Smooth muscle cell (in vitro differentiated cells): ENCODE measurements around the gene PAPSS1. TPM values are rescaled to one million over a fixed set of nuclear protein-coding genes. Genes with fewer than 3 reads are reported as not detected.
"Not testable (repeated sequence)": the region's sequence is repeated elsewhere in the genome, so short reads cannot be mapped to it uniquely, and the experiment has no call there.

Experiments used
- DNase-seq: peaks from one replicate; lab custom pipeline; 2025; ENCODE audit not compliant: unreplicated experiment; lab: John Stamatoyannopoulos, UW
- H2AFZ ChIP-seq: fragments of 200-600 bp; sonication (generic); 2 replicates; pipeline ENCODE4 v1.6.0; 2016; ENCODE audit warnings: antibody characterized with exemption, low read depth, mild to moderate bottlenecking
- H3F3A ChIP-seq: fragments of 200-600 bp; sonication (generic); 2 replicates; pipeline ENCODE4 v1.6.0; 2017; ENCODE audit warnings: antibody characterized with exemption, low read depth
- H3K27ac ChIP-seq: fragments of 200-600 bp; sonication (generic); 2 replicates; pipeline ENCODE4 v1.5.1; 2016; ENCODE audit warnings: low read depth, mild to moderate bottlenecking
- H3K27me3 ChIP-seq: fragments of 200-600 bp; sonication (generic); 2 replicates; pipeline ENCODE4 v1.6.1; 2016; ENCODE audit warnings: low read depth, mild to moderate bottlenecking
- H3K36me3 ChIP-seq: fragments of 200-600 bp; sonication (generic); 2 replicates; pipeline ENCODE4 v1.5.1; 2016; ENCODE audit warnings: low read depth
- H3K4me1 ChIP-seq: fragments of 200-600 bp; sonication (generic); 2 replicates; pipeline ENCODE4 v1.5.1; 2016; ENCODE audit warnings: low read depth
- H3K4me2 ChIP-seq: fragments of 200-600 bp; sonication (generic); 2 replicates; pipeline ENCODE4 v1.6.0; 2016; ENCODE audit warnings: mild to moderate bottlenecking
- H3K4me3 ChIP-seq: fragments of 200-600 bp; sonication (generic); 2 replicates; pipeline ENCODE4 v1.5.1; 2016; ENCODE audit warnings: mild to moderate bottlenecking
- H3K79me2 ChIP-seq: fragments of 200-600 bp; sonication (generic); 2 replicates; pipeline ENCODE4 v1.6.0; 2016; ENCODE audit warnings: low read depth, mild to moderate bottlenecking
- H3K9ac ChIP-seq: fragments of 200-600 bp; sonication (generic); 2 replicates; pipeline ENCODE4 v1.6.0; 2016; ENCODE audit warnings: low read depth
- H3K9me3 ChIP-seq: fragments of 200-600 bp; sonication (generic); replicated peaks from 2 replicates; pipeline ENCODE4 v1.5.1; 2016; ENCODE audit warnings: low read depth
- H4K20me1 ChIP-seq: fragments of 200-600 bp; sonication (generic); 2 replicates; pipeline ENCODE4 v1.6.0; 2016; ENCODE audit warnings: low read depth
- WGBS: methylation state at CpG from one replicate; pipeline ENCODE4 v1.1.7; 2016; ENCODE audit warnings: low lambda C conversion rate; 5-methylcytosine and 5-hydroxymethylcytosine counted together
- polyA plus RNA-seq: library from polyadenylated mRNA; unstranded; fragments of >200 nt; fragmentation: Nextera tagmentation; extraction: Ambion mirVana; gene quantifications from 2 replicates; pipeline ENCODE4 v1.2.1, GENCODE V29; 2016
- total RNA-seq: library from RNA; depleted of rRNA; stranded (reverse); fragments of >200 nt; gene quantifications from 2 replicates; pipeline ENCODE4 v1.2.3, GENCODE V29; 2014
- TF ChIP-seq, protein P1 (sequence below): fragments of 200-600 bp; sonication (generic); IDR thresholded peaks from 2 replicates; pipeline ENCODE4 v1.5.1; 2017; ENCODE audit warnings: borderline replicate concordance, mild to moderate bottlenecking, antibody characterized with exemption; ENCODE audit not compliant: insufficient read depth, poor library complexity, severe bottlenecking

The PAPSS1 gene
- total and polyA plus RNA-seq, 2 experiments from 2014 or later: 188 to 198 TPM

DNA sequence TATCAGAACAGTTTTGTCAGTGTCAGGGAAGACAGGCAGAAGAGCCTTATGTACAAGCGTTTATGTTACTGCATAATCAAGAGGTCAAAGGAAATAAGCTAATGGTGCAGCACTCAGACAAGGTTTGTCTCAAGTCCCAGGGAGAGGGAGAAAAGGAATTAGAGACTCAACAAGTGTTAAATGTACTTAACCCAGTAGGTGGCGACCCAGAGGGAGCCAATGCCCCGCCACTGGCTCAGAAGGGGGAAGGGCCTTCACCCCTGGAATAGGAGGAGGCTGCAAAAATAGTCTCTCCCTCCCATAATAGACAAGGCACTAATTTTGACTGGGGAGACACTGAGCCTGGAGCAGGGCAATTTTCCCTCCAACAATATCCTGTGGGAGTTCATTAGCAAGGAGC is 14.1 kb upstream of the PAPSS1 start:
- TF ChIP-seq, protein P1, sequence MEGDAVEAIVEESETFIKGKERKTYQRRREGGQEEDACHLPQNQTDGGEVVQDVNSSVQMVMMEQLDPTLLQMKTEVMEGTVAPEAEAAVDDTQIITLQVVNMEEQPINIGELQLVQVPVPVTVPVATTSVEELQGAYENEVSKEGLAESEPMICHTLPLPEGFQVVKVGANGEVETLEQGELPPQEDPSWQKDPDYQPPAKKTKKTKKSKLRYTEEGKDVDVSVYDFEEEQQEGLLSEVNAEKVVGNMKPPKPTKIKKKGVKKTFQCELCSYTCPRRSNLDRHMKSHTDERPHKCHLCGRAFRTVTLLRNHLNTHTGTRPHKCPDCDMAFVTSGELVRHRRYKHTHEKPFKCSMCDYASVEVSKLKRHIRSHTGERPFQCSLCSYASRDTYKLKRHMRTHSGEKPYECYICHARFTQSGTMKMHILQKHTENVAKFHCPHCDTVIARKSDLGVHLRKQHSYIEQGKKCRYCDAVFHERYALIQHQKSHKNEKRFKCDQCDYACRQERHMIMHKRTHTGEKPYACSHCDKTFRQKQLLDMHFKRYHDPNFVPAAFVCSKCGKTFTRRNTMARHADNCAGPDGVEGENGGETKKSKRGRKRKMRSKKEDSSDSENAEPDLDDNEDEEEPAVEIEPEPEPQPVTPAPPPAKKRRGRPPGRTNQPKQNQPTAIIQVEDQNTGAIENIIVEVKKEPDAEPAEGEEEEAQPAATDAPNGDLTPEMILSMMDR: peak; percentile 19
- no peak overlapping the region for H3K27ac ChIP-seq
- H3K79me2 ChIP-seq: no peaks in the 10 kb centered on the region
- 23% methylated on average over 3 of the region's 3 CpGs for WGBS
- H3K27me3 ChIP-seq: no peaks in the 10 kb centered on the region
- H3K9ac ChIP-seq: no peak overlapping the region
- H3K4me3 ChIP-seq: no peak overlapping the region
- peaks cover 18% of the 10 kb centered on the region for H3F3A ChIP-seq
- H3K9me3 ChIP-seq: no peaks in the 10 kb centered on the region
- H3K4me1 ChIP-seq: peaks cover 6% of the 10 kb centered on the region
- no peak for DNase-seq
- H3K4me2 ChIP-seq: no peak overlapping the region
- peak overlapping the region; percentile 53 for H2AFZ ChIP-seq
- no peaks in the 10 kb centered on the region for H3K36me3 ChIP-seq
- H4K20me1 ChIP-seq: no peaks in the 10 kb centered on the region

DNA sequence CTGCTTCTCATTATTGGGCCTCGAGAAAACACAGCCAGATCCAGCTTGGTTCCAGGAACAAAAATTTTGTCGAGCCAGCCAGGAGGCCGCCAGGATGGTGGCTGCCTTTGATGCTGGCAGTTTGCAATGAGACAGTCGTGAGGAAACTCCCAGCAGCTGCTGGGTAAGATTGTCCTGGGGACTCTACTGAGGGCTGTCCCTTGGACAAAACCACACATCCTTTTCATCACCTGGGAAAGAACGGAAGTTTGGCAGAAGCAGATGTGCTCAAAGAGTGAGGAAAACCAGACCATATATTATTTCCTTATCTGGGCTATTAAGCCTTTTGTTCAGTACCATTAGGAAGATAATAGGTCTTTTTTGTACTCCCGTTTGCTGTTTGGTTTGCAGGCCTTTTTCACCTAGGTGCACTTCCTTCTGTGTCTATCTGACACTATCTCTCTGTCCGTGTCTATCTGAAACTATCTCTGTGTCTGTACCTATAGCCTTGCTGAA is 13.4 kb upstream of the PAPSS1 start:
- Histone ChIP-seq H3F3A (peaks cover 18% of the 10 kb centered on the region), H3K27me3 (no peaks in the 10 kb centered on the region), H3K79me2 (no peaks in the 10 kb centered on the region), H3K4me3 (no peak overlapping the region), H3K27ac (peak overlapping the region; percentile 12), H2AFZ (peak overlapping the region; percentile 53), H3K9me3 (no peaks in the 10 kb centered on the region), H4K20me1 (no peaks in the 10 kb centered on the region), H3K36me3 (no peaks in the 10 kb centered on the region), H3K4me2 (peak overlapping the region; percentile 20), H3K9ac (no peak overlapping the region), H3K4me1 (peaks cover 6% of the 10 kb centered on the region)
- DNase-seq: no peak
- 12% methylated on average over 7 of the region's 7 CpGs for WGBS
- TF ChIP-seq, protein P1: no peak

DNA sequence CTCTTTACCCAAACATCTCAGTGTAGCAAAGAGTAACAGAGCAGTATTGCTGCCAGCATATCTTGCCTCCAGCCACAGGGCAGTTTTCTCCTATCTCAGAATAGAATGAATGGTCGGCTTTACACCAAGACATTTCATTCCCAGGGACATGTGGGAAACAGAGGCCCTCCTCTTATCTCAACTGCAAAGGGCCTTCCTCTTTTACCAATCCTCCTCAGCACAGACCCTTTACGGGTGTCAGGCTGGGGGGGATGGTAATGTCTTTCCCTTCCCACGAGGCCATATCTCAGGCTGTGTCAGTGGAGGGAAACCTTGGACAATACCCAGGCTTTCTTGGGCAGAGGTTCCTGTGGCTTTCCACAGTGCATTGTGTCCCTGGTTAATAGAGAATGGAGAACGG is 9.0 kb upstream of the PAPSS1 start:
- 14% methylated on average over 4 of the region's 4 CpGs for whole genome bisulfite sequencing
- H4K20me1 ChIP-seq, H3K4me3 ChIP-seq, H3K27ac ChIP-seq, H3K9me3 ChIP-seq, H3K27me3 ChIP-seq, H3K4me1 ChIP-seq, H3K4me2 ChIP-seq, H3K36me3 ChIP-seq, DNase-seq, H3K79me2 ChIP-seq, H3K9ac ChIP-seq: not testable (repeated sequence)
- Histone ChIP-seq H2AFZ (peak overlapping the region; percentile 63), H3F3A (peaks cover 18% of the 10 kb centered on the region)

DNA sequence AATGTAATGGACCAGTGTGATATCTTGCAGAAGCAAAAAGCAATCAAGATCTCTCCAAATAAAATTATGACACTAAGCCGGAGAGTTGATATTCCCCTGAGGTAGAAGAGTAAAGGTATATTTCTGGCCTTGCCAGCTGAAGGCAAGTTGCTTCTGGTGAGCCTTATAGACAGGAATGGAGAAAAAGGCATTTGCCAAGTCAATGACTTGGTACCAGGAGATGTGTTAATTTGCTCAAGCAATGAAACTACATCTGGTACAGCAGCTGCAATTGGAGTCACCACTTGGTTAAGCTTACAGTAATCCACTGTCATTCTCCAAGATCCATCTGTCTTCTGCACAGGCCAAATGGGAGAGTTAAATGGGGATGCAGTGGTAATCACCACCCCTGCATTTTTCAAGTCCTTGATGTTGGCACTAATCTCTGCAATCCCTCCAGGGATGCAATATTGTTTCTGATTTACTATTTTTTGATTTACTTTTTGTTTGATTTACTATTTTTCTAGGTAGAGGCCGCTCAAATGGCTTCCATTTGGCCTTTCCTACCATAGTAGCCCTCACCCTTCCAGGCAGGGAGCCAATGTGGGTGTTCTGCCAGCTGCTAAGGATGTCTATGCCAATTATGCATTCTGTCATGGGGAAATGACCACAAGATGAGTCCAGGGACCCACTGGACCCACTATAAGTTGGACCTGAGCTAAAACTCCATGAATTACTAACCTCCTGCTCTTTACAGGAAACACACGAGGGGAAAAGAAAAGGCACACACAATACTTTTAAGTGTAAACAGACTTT is 6.3 kb upstream of the PAPSS1 start:
- H3K4me3 ChIP-seq, H3K36me3 ChIP-seq, H3K27me3 ChIP-seq, H3K9me3 ChIP-seq, H3K27ac ChIP-seq, H3K79me2 ChIP-seq, H3K4me2 ChIP-seq, H3K9ac ChIP-seq, H3F3A ChIP-seq, DNase-seq, H3K4me1 ChIP-seq, H2AFZ ChIP-seq, H4K20me1 ChIP-seq: not testable (repeated sequence)
- WGBS: 90% methylated on average over 3 of the region's 3 CpGs
